Measurements from ENCODE around the gene PLCD3.

GRCh38 chr17:45146592-45146889 is 14.2 kb upstream of the PLCD3 start:
- TF ChIP-seq CTCF (IDR thresholded peaks at IDR 0.05) = no peak
- no peak for TF ChIP-seq POLR2A (IDR thresholded peaks at IDR 0.05)
